Right lobe of liver (tissue), 6 donors: Measurements from ENCODE around the gene ESRRB. TPM values are rescaled to one million over a fixed set of nuclear protein-coding genes. Genes with fewer than 3 reads are reported as not detected.

ENCODE experiments used
- ATAC-seq, 4 donors: fragments of 200-7000 bp; cut with Tn5 transposase; one replicate each; pipeline ENCODE4 v1.9.1; 2020; ENCODE audit warnings: mild to moderate bottlenecking in 4 of 4, moderate library complexity in 4 of 4
- DNase-seq, 3 donors: peaks; one replicate each; pipeline ENCODE4 v3.0.0-alpha.2; 2020
- H3K27ac ChIP-seq, 3 donors: fragments of 200-600 bp; one replicate each; pipeline ENCODE4 v1.8.0; 2022
- H3K27me3 ChIP-seq, 2 donors: fragments of 200-600 bp; one replicate each; pipeline ENCODE4 v1.8.0; 2022
- H3K36me3 ChIP-seq, 4 donors: fragments of 200-600 bp; sonication (generic) in 1 of 4; one replicate each; pipeline versions ENCODE4 v1.5.1 to v1.8.0; 2017 to 2022; ENCODE audit warnings: control low read depth in 1 of 4
- H3K4me1 ChIP-seq, 4 donors: fragments of 200-600 bp; sonication (generic) in 1 of 4; one replicate each; pipeline versions ENCODE4 v1.5.1 to v1.8.0; 2017 to 2022; ENCODE audit warnings: control low read depth in 1 of 4
- H3K4me3 ChIP-seq, 3 donors: fragments of 200-600 bp; one replicate each; pipeline ENCODE4 v1.8.0; 2022
- H3K9me3 ChIP-seq, 4 donors: fragments of 200-600 bp; sonication (generic) in 1 of 4; one replicate each; pipeline versions ENCODE4 v1.5.1 to v1.8.0; 2017 to 2022; ENCODE audit warnings: control low read depth in 1 of 4
- CTCF ChIP-seq, 4 donors: fragments of 200-600 bp in 3 of 4; fragments of 450-650 bp in 1 of 4; IDR thresholded peaks; one replicate each; pipeline versions ENCODE4 v1.5.1 to v1.8.0; 2016 to 2022; ENCODE audit warnings: antibody characterized with exemption in 4 of 4, mild to moderate bottlenecking in 2 of 4
- POLR2A ChIP-seq: fragments of 450-650 bp; IDR thresholded peaks from one replicate; pipeline ENCODE4 v1.6.1; 2017; ENCODE audit warnings: antibody characterized with exemption, mild to moderate bottlenecking
- WGBS: methylation state at CpG from one replicate; pipeline ENCODE4 v1.1.6; 2018; ENCODE audit warnings: low coverage, low lambda C conversion rate; ENCODE audit not compliant: insufficient coverage; ENCODE audit errors: missing lambda C conversion rate; 5-methylcytosine and 5-hydroxymethylcytosine counted together
- intact Hi-C, 2 donors: fragments of 100-400 bp; cut with DNase I; formaldehyde crosslinking; loops; one replicate each; pipeline versions ENCODE4 v1.11.2 to v1.14.1; 2022
- long read RNA-seq: library from polyadenylated mRNA; unstranded; transcript quantifications from one replicate; pipeline ENCODE4 v2.0.0, GENCODE V29; 2019
- total RNA-seq, 6 experiments: library from RNA; depleted of rRNA in 2 of 6; stranded (reverse); fragments of >200 nt in 2 of 6; fragmentation: NEBNext Ultra II Directional in 3 of 6; extraction: Animal tissue kit (Norgen Biotek cat#: 25700) in 3 of 6; gene quantifications; one replicate each; pipeline versions ENCODE4 v1.1.0 to v1.2.4, GENCODE V29; 2016 to 2023
- donor health status: DM: no; HTN: yes; CAD: no.
- donor health status: DM: no; HTN: no; CAD: no.
- donor health status: DM: no; HTN: no; CAD: no.
- donor health status: DM: no; HTN: yes; CAD: no.
- donor health status: DM: no; HTN: yes; CAD: no.

ESRRB gene
- total RNA-seq: under 1 TPM in 3 of 6 experiments, not detected in 3; 0.16 to 0.26 (median 0.17) TPM
- long read RNA-seq: 0 reads

- TF ChIP-seq POLR2A (no peak), CTCF (IDR thresholded peaks at IDR 0.05) (no peak)
- DNase-seq (no peak), ATAC-seq (peak in 3 of 4 donors; percentile 9 to 59 (median 22))
- H3K27ac ChIP-seq: no peak within 1 kb of the TSS
- H3K4me3 ChIP-seq: peak within 1 kb of the TSS in 1 of 3 donors; percentile 32
- peaks cover 0 to 13% (median 0%) of the 10 kb centered on the region in 4 donors for H3K4me1 ChIP-seq
- no peaks in the 10 kb centered on the region for H3K36me3 ChIP-seq
- peaks cover 0 to 9% of the 10 kb centered on the region in 2 donors for H3K27me3 ChIP-seq
- WGBS: 7% methylated on average over 26 of the region's 29 CpGs
- intact Hi-C loops: no loop called here
- no peaks in the 10 kb centered on the region for H3K9me3 ChIP-seq
Measured at GRCh38 chr14:76375947-76376404, at the start of gene ESRRB. Gene ESRRB, plus strand, starts transcription at chr14:76376137. Its CDS starts 265 bp downstream, at chr14:76376402.

GRCh38 chr14:76326918-76327689 lies 48.8 kb upstream of the ESRRB start:
- Histone ChIP-seq H3K27ac (no peak overlapping the region), H3K9me3 (no peaks in the 10 kb centered on the region), H3K4me1 (peaks cover 0 to 15% (median 0%) of the 10 kb centered on the region in 4 donors), H3K27me3 (no peaks in the 10 kb centered on the region), H3K36me3 (no peaks in the 10 kb centered on the region), H3K4me3 (no peak overlapping the region)
- ATAC-seq (no peak), DNase-seq (no peak)
- WGBS: 77% methylated on average over 5 of the region's 11 CpGs
- intact Hi-C loops: no loop called here
- TF ChIP-seq POLR2A: no peak
- no peak for TF ChIP-seq CTCF (IDR thresholded peaks at IDR 0.05)

- Histone ChIP-seq H3K36me3 (no peaks in the 10 kb centered on the region), H3K27me3 (no peaks in the 10 kb centered on the region), H3K4me3 (no peak overlapping the region), H3K4me1 (peaks cover 0 to 15% (median 0%) of the 10 kb centered on the region in 4 donors), H3K27ac (no peak overlapping the region), H3K9me3 (no peaks in the 10 kb centered on the region)
- whole genome bisulfite sequencing: 49% methylated on average over 5 of the region's 8 CpGs
- intact Hi-C loops: no loop called here
- peak in 1 of 4 donors; percentile 21 for ATAC-seq
- DNase-seq: no peak
- TF ChIP-seq CTCF (IDR thresholded peaks at IDR 0.05): no peak
- no peak for TF ChIP-seq POLR2A
Measured at GRCh38 chr14:76328457-76329137, 47.3 kb upstream of the ESRRB start.

- H3K36me3 ChIP-seq: no peaks in the 10 kb centered on the region
- WGBS: 14% methylated on average over 25 of the region's 27 CpGs
- H3K9me3 ChIP-seq: no peaks in the 10 kb centered on the region
- intact Hi-C loops: no loop called here
- DNase-seq (peak in 1 of 3 donors; percentile 68), ATAC-seq (peak in 2 of 4 donors; percentile 22 to 72)
- no peak overlapping the region for H3K4me3 ChIP-seq
- TF ChIP-seq POLR2A: no peak
- TF ChIP-seq CTCF (IDR thresholded peaks at IDR 0.05): no peak
- H3K4me1 ChIP-seq: peaks cover 0 to 15% (median 0%) of the 10 kb centered on the region in 4 donors
- no peak overlapping the region for H3K27ac ChIP-seq
- H3K27me3 ChIP-seq: no peaks in the 10 kb centered on the region
Measured at GRCh38 chr14:76329154-76329928, 46.6 kb upstream of the ESRRB start.
